Activated CD8-positive, alpha-beta memory T cell treated with anti-CD3 and anti-CD28 coated beads for 24 hours (primary cell): ENCODE data around the gene EPYC.

Experiments used
- DNase-seq: peaks from one replicate; pipeline ENCODE4 v3.0.0-alpha.2; 2020

EPYC gene

GRCh38 chr12:91004872-91005271, at the start of gene EPYC:
Gene EPYC, minus strand, starts transcription at chr12:91004972. Its CDS starts 2,407 bp downstream, at chr12:91002565.
- no peak for DNase-seq

GRCh38 chr12:91053951-91054715, 49.4 kb upstream of the EPYC start:
- no peak for DNase-seq

GRCh38 chr12:91052026-91052425, 47.3 kb upstream of the EPYC start:
- no peak for DNase-seq

GRCh38 chr12:91044586-91044985, 39.8 kb upstream of the EPYC start:
- no peak for DNase-seq

GRCh38 chr12:91043408-91043807, 38.6 kb upstream of the EPYC start:
- DNase-seq, result no peak

GRCh38 chr12:91040096-91040755, 35.5 kb upstream of the EPYC start:
- no peak for DNase-seq

- DNase-seq, result no peak
These were observed 32.5 kb upstream of the EPYC start for GRCh38 chr12:91037276-91037675.

GRCh38 chr12:91033251-91033650, 28.5 kb upstream of the EPYC start:
- DNase-seq, result no peak

GRCh38 chr12:91023326-91024004, 18.7 kb upstream of the EPYC start:
- no peak for DNase-seq

GRCh38 chr12:91021076-91021475, 16.3 kb upstream of the EPYC start:
- no peak for DNase-seq

- no peak for DNase-seq
These were observed 14.7 kb upstream of the EPYC start for GRCh38 chr12:91019455-91019854.

GRCh38 chr12:91017511-91018263, 12.9 kb upstream of the EPYC start:
- no peak for DNase-seq

GRCh38 chr12:91017043-91017442, 12.3 kb upstream of the EPYC start:
- DNase-seq, result no peak

- no peak for DNase-seq
These were observed 4.7 kb upstream of the EPYC start for GRCh38 chr12:91009319-91009950.

GRCh38 chr12:91007531-91008290, 2.9 kb upstream of the EPYC start:
- DNase-seq, result no peak

- DNase-seq, result no peak
These were observed 1.0 kb downstream of the EPYC start for GRCh38 chr12:91003737-91004136.

- no peak for DNase-seq
These were observed 3.5 kb downstream of the EPYC start for GRCh38 chr12:91001306-91001705.

- DNase-seq, result no peak
These were observed 4.8 kb downstream of the EPYC start for GRCh38 chr12:90999966-91000365.

GRCh38 chr12:90999527-90999926, 5.2 kb downstream of the EPYC start:
- DNase-seq, result no peak

GRCh38 chr12:90995010-90995409, 9.8 kb downstream of the EPYC start:
- no peak for DNase-seq

- no peak for DNase-seq
These were observed 12.8 kb downstream of the EPYC start for GRCh38 chr12:90991952-90992465.

- no peak for DNase-seq
These were observed 14.2 kb downstream of the EPYC start for GRCh38 chr12:90990611-90991010.
